CD4-positive, alpha-beta memory T cell (primary cell): ENCODE data around the gene USP10. TPM values are rescaled to one million over a fixed set of nuclear protein-coding genes. Genes with fewer than 3 reads are reported as not detected.

ENCODE experiments used
- CTCF ChIA-PET: fragments of 350-600 bp; sonication (Branson Sonifier 250); formaldehyde crosslinking; loops from one replicate; lab custom pipeline; 2021; ENCODE audit warnings: inconsistent platforms; ENCODE audit not compliant: partially characterized antibody; lab: Charles Lee
- POLR2A ChIA-PET: fragments of 350-600 bp; sonication (Branson Sonifier 250); formaldehyde crosslinking; loops from one replicate; lab custom pipeline; 2021; ENCODE audit not compliant: partially characterized antibody; lab: Charles Lee
- DNase-seq, 5 donors: peaks; one replicate each; pipeline versions ENCODE4 v3.0.0 to v3.0.0-alpha.2; 2020 to 2022; ENCODE audit warnings: mixed read lengths in 1 of 5
- H3K27ac ChIP-seq: one replicate; pipeline ENCODE4 v1.7.0; 2013; ENCODE audit warnings: low read depth, low read length
- H3K27me3 ChIP-seq: 2 replicates; pipeline ENCODE4 v1.7.0; 2013; ENCODE audit warnings: mild to moderate bottlenecking, low read length, moderate library complexity; ENCODE audit not compliant: insufficient read depth
- H3K36me3 ChIP-seq: 2 replicates; pipeline ENCODE4 v1.7.0; 2013; ENCODE audit warnings: mild to moderate bottlenecking, low read length, moderate library complexity; ENCODE audit not compliant: insufficient read depth
- H3K4me1 ChIP-seq: 2 replicates; pipeline ENCODE4 v1.7.0; 2013; ENCODE audit warnings: mild to moderate bottlenecking, low read length, moderate library complexity; ENCODE audit not compliant: insufficient read depth
- H3K4me3 ChIP-seq, 2 donors: one replicate each; pipeline ENCODE4 v1.7.0; 2013; ENCODE audit warnings: low read length in 2 of 2, mild to moderate bottlenecking in 1 of 2
- H3K9me3 ChIP-seq, 2 donors: one replicate each; pipeline ENCODE4 v1.7.0; 2013; ENCODE audit warnings: low read length in 2 of 2, control low read depth in 1 of 2; ENCODE audit not compliant: control insufficient read depth in 1 of 2
- H3K27ac Mint-ChIP-seq, 7 donors: one replicate each; pipeline ENCODE4 v1.8.0; 2020 to 2021; ENCODE audit warnings: mixed read lengths in 7 of 7, mild to moderate bottlenecking in 6 of 7, inconsistent platforms in 3 of 7, moderate library complexity in 3 of 7
- H3K27me3 Mint-ChIP-seq, 2 donors: one replicate each; pipeline ENCODE4 v1.8.0; 2020 to 2021; ENCODE audit warnings: mixed read lengths in 2 of 2
- H3K36me3 Mint-ChIP-seq, 2 donors: one replicate each; pipeline ENCODE4 v1.8.0; 2020 to 2021; ENCODE audit warnings: mixed read lengths in 2 of 2, inconsistent platforms in 1 of 2, mild to moderate bottlenecking in 1 of 2
- H3K4me1 Mint-ChIP-seq, 4 donors: one replicate each; pipeline ENCODE4 v1.8.0; 2020 to 2021; ENCODE audit warnings: mixed read lengths in 4 of 4, mild to moderate bottlenecking in 1 of 4
- H3K4me3 Mint-ChIP-seq, 8 donors: one replicate each; pipeline ENCODE4 v1.8.0; 2020 to 2021; ENCODE audit warnings: mixed read lengths in 8 of 8, mild to moderate bottlenecking in 7 of 8, moderate library complexity in 6 of 8, inconsistent platforms in 3 of 8
- H3K9me3 Mint-ChIP-seq, 8 donors: one replicate each; pipeline ENCODE4 v1.8.0; 2020 to 2021; ENCODE audit warnings: mixed read lengths in 8 of 8, mild to moderate bottlenecking in 5 of 8, inconsistent platforms in 3 of 8, moderate library complexity in 1 of 8
- intact Hi-C: fragments of 100-400 bp; cut with micrococcal nuclease; formaldehyde crosslinking; loops from one replicate; pipeline ENCODE4 v1.15.1; 2023
- polyA plus RNA-seq, 2 donors: library from polyadenylated mRNA; unstranded; fragments of 300-500 nt; fragmentation: Illumina TruSeq; gene quantifications; one replicate each; pipeline ENCODE4 v1.2.3, GENCODE V29; 2021
- total RNA-seq, 2 experiments: library from RNA; stranded (reverse); gene quantifications; one replicate each; pipeline ENCODE4 v1.2.3, GENCODE V29; 2021

The USP10 gene
- total and polyA plus RNA-seq, 4 experiments from 2014 or later, result 89.0 to 419 (median 181) TPM

DNA sequence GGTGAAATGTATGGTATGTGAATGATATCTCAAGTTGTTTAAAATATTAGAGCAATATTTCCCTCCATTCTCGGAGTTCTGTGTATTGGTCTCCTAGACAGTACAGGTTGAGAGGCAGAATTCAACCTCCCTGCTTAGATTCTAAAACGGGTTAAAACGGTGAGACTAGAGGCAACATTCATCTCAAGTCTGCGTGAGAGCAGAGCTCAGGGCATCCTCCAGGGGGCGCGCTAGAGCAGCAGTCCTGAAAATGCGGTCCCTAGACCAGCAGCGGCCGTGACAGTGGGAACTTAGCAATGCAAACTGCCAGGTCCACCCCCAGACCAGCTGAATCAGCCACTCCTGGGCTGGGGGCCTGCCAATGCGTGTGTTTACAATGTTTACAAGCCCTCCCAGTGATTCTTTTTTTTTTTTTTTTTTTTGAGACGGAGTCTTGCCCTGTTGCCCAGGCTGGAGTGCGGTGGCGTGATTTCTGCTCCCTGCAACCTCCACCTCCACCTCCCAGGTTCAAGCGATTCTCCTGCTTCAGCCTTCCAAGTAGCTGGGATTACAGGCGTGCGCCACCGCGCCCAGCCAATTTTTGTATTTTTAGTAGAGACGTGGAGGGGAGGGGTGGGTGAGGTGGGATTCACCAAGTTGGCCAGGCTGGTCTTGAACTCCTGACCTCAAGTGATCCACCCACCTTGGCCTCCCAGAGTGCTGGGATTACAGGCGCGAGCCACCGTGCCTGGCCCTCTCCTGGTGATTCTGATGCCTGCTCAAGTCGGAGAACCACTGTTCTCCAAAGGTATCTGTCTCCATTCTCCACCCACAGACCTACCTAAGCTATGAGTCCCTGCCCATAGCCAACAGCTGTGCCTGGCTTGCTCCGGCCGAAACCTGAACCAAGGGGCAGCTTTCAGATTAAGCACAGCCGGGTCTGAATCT, 27.3 kb upstream of the USP10 start:
- peak; percentile 70 to 76 (median 73) for DNase-seq
- Histone ChIP-seq H3K4me3 (no peak overlapping the region), H3K27me3 (no peaks in the 10 kb centered on the region), H3K36me3 (no peaks in the 10 kb centered on the region), H3K9me3 (no peaks in the 10 kb centered on the region), H3K4me1 (no peaks in the 10 kb centered on the region), H3K27ac (no peak overlapping the region)
- Mint-ChIP-seq H3K4me1 (peaks cover 5 to 17% (median 6%) of the 10 kb centered on the region in 4 donors), H3K9me3 (no peaks in the 10 kb centered on the region), H3K36me3 (peaks cover 2 to 16% of the 10 kb centered on the region in 2 donors), H3K4me3 (peak overlapping the region in 1 of 8 donors; percentile 23), H3K27me3 (peaks cover 0 to 4% of the 10 kb centered on the region in 2 donors), H3K27ac (peak overlapping the region in 3 of 7 donors; percentile 6 to 68 (median 57))
- intact Hi-C loops, result loop anchor here (1.0 kb wide), 2 partner anchors 54 to 66 kb away; no protein-coding TSS in a partner anchor
- POLR2A ChIA-PET, result interaction anchor here (0.6 to 2.0 kb wide), 8 partner anchors 10 to 298 kb away, joined by 3 to 8 read pairs (median 3); partner anchors contain the start of gene KLHL36
- CTCF ChIA-PET, result interaction anchor here (0.6 to 5.1 kb wide), 38 partner anchors 9 to 301 kb away, joined by 3 to 124 read pairs (median 5); no protein-coding TSS in a partner anchor

DNA sequence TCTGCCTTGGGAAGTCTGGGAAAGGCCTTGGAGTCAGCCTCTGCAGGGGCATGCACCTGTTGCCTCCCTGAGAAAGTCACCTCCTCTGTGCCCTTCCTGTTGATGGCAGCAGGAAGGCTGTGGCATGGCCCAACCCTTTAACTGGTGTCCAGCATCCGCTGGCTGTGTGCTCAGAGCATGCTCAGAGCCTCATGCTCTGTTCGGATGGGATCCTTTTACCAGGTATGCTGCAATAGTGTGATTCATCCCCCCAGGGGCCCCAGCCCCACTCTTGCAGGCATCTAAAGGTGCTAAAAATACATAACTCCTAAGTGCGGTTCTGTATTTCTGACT, 26.6 kb upstream of the USP10 start:
- Mint-ChIP-seq H3K4me3 (no peak overlapping the region), H3K27me3 (peaks cover 0 to 4% of the 10 kb centered on the region in 2 donors), H3K9me3 (no peaks in the 10 kb centered on the region), H3K4me1 (peaks cover 5 to 17% (median 6%) of the 10 kb centered on the region in 4 donors), H3K36me3 (peaks cover 0 to 10% of the 10 kb centered on the region in 2 donors), H3K27ac (no peak overlapping the region)
- Histone ChIP-seq H3K36me3 (no peaks in the 10 kb centered on the region), H3K9me3 (no peaks in the 10 kb centered on the region), H3K4me3 (no peak overlapping the region), H3K4me1 (no peaks in the 10 kb centered on the region), H3K27ac (no peak overlapping the region), H3K27me3 (no peaks in the 10 kb centered on the region)
- POLR2A ChIA-PET, result interaction anchor here (0.6 to 2.0 kb wide), 3 partner anchors 11 to 53 kb away, joined by 3 to 8 read pairs (median 4); partner anchors contain the start of gene KLHL36
- CTCF ChIA-PET, result interaction anchor here (0.7 to 5.1 kb wide), 17 partner anchors 8 to 159 kb away, joined by 3 to 124 read pairs (median 13); no protein-coding TSS in a partner anchor
- no peak for DNase-seq
- intact Hi-C loops, result no loop called here

- Mint-ChIP-seq H3K27me3 (peaks cover 0 to 4% of the 10 kb centered on the region in 2 donors), H3K27ac (no peak overlapping the region), H3K9me3 (no peaks in the 10 kb centered on the region), H3K36me3 (peaks cover 0 to 9% of the 10 kb centered on the region in 2 donors), H3K4me1 (peaks cover 5 to 17% (median 6%) of the 10 kb centered on the region in 4 donors), H3K4me3 (no peak overlapping the region)
- DNase-seq, result no peak
- Histone ChIP-seq H3K27me3 (no peaks in the 10 kb centered on the region), H3K36me3 (no peaks in the 10 kb centered on the region), H3K4me1 (no peaks in the 10 kb centered on the region), H3K9me3 (no peaks in the 10 kb centered on the region), H3K27ac (no peak overlapping the region), H3K4me3 (no peak overlapping the region)
- intact Hi-C loops, result no loop called here
- ChIA-PET CTCF (interaction anchor here (1.0 to 5.1 kb wide), 12 partner anchors 8 to 160 kb away, joined by 3 to 124 read pairs (median 14); no protein-coding TSS in a partner anchor), POLR2A (interaction anchor here (0.6 to 2.0 kb wide), 2 partner anchors 11 to 53 kb away, joined by 3 to 4 read pairs; no protein-coding TSS in a partner anchor)
Measured at GRCh38 chr16:84673561-84673960, 26.2 kb upstream of the USP10 start.

DNA sequence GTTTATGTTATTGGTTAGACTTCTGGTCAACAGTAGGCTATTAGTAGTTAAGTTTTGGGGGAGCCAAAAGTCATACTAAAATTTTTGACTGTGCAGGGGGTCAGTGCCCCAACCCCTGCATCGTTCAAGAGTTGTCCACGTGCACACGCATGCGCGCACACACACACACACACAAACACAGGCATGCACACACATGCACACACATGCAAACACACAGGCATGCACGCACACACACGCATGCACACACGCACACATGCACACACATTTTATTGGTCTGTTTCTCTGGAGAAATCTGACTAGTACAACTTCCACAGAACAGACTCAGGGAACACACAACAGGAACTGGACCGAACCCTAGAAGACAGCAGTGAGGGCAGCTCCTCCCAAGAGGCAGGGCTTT, 24.4 kb upstream of the USP10 start:
- Histone ChIP-seq H3K36me3 (no peaks in the 10 kb centered on the region), H3K27ac (no peak overlapping the region), H3K4me1 (no peaks in the 10 kb centered on the region), H3K9me3 (no peaks in the 10 kb centered on the region), H3K4me3 (no peak overlapping the region), H3K27me3 (no peaks in the 10 kb centered on the region)
- Mint-ChIP-seq H3K36me3 (peaks cover 0 to 6% of the 10 kb centered on the region in 2 donors), H3K27me3 (peaks cover 6 to 7% of the 10 kb centered on the region in 2 donors), H3K4me3 (no peak overlapping the region), H3K27ac (no peak overlapping the region), H3K4me1 (peaks cover 5 to 17% (median 6%) of the 10 kb centered on the region in 4 donors), H3K9me3 (no peaks in the 10 kb centered on the region)
- CTCF ChIA-PET, result interaction anchor here (1.2 to 5.1 kb wide), 2 partner anchors 24 to 48 kb away, joined by 3 to 124 read pairs; no protein-coding TSS in a partner anchor
- POLR2A ChIA-PET, result no interaction called here
- intact Hi-C loops, result no loop called here
- DNase-seq, result no peak

- Histone ChIP-seq H3K9me3 (no peaks in the 10 kb centered on the region), H3K27ac (no peak overlapping the region), H3K4me1 (no peaks in the 10 kb centered on the region), H3K27me3 (no peaks in the 10 kb centered on the region), H3K4me3 (no peak overlapping the region), H3K36me3 (no peaks in the 10 kb centered on the region)
- Mint-ChIP-seq H3K36me3 (peaks cover 0 to 6% of the 10 kb centered on the region in 2 donors), H3K4me3 (no peak overlapping the region), H3K27ac (no peak overlapping the region), H3K4me1 (peaks cover 5 to 17% (median 6%) of the 10 kb centered on the region in 4 donors), H3K9me3 (no peaks in the 10 kb centered on the region), H3K27me3 (peaks cover 6 to 7% of the 10 kb centered on the region in 2 donors)
- no peak for DNase-seq
- intact Hi-C loops, result no loop called here
- POLR2A ChIA-PET, result no interaction called here
- CTCF ChIA-PET, result interaction anchor here (5.1 kb wide), 1 partner anchor 47 kb away, joined by 124 read pairs; no protein-coding TSS in a partner anchor
Measured at GRCh38 chr16:84675884-84676283, 23.9 kb upstream of the USP10 start.

- no peak overlapping the region for H3K4me3 ChIP-seq
- H3K27ac ChIP-seq, result no peak overlapping the region
- H3K9me3 ChIP-seq, result no peaks in the 10 kb centered on the region
- H3K36me3 ChIP-seq, result no peaks in the 10 kb centered on the region
- H3K4me3 Mint-ChIP-seq, result no peak overlapping the region
- no peaks in the 10 kb centered on the region for H3K9me3 Mint-ChIP-seq
- H3K4me1 Mint-ChIP-seq, result peaks cover 3 to 9% (median 3%) of the 10 kb centered on the region in 4 donors
- ChIA-PET POLR2A (no interaction called here), CTCF (no interaction called here)
- H3K4me1 ChIP-seq, result no peaks in the 10 kb centered on the region
- peaks cover 0 to 1% of the 10 kb centered on the region in 2 donors for H3K36me3 Mint-ChIP-seq
- H3K27me3 ChIP-seq, result no peaks in the 10 kb centered on the region
- peaks cover 6 to 7% of the 10 kb centered on the region in 2 donors for H3K27me3 Mint-ChIP-seq
- no peak for DNase-seq
- no peak overlapping the region for H3K27ac Mint-ChIP-seq
- intact Hi-C loops, result no loop called here
Measured at GRCh38 chr16:84677017-84677803, 22.6 kb upstream of the USP10 start.
